ENCODE results near the gene SLC4A4.

Gene SLC4A4

DNA sequence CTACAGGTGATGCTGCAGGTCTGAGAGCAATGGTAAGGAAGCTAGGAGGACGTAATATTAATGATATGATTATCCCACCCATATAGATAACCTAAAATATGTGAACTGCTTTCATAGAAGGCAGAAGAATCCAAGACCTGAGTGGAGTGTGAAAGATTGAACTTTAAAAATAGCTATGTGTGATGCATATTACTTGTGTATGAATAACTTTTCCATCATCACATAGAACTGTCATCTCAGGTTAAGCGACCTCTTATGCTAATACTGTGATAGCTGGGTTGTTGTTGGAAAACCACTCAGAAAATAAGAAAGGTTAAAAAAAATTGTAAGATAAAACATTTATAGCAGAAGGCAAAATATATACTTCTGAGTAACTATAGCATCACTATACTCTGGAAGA, 90.3 kb downstream of the SLC4A4 start:
- no peak overlapping the region for H2AFZ ChIP-seq (ENCODE audit: low read depth, low read length, severe bottlenecking)
- no peak for TF ChIP-seq EZH2phosphoT487 (conservative IDR thresholded peaks at IDR 0.05; ENCODE audit: low read length)
- TF ChIP-seq, protein P1, sequence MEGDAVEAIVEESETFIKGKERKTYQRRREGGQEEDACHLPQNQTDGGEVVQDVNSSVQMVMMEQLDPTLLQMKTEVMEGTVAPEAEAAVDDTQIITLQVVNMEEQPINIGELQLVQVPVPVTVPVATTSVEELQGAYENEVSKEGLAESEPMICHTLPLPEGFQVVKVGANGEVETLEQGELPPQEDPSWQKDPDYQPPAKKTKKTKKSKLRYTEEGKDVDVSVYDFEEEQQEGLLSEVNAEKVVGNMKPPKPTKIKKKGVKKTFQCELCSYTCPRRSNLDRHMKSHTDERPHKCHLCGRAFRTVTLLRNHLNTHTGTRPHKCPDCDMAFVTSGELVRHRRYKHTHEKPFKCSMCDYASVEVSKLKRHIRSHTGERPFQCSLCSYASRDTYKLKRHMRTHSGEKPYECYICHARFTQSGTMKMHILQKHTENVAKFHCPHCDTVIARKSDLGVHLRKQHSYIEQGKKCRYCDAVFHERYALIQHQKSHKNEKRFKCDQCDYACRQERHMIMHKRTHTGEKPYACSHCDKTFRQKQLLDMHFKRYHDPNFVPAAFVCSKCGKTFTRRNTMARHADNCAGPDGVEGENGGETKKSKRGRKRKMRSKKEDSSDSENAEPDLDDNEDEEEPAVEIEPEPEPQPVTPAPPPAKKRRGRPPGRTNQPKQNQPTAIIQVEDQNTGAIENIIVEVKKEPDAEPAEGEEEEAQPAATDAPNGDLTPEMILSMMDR (IDR thresholded peaks at IDR 0.05; ENCODE audit: insufficient read depth, low read length, poor library complexity, severe bottlenecking) = no peak
- no peaks in the 10 kb centered on the region for H3K9me3 ChIP-seq (ENCODE audit: insufficient read depth, low read length)
- H3K27ac ChIP-seq (ENCODE audit: low read depth, low read length) = no peak overlapping the region
- no peaks in the 10 kb centered on the region for H3K36me3 ChIP-seq (ENCODE audit: low read length)
- no peaks in the 10 kb centered on the region for H3F3A ChIP-seq (ENCODE audit: insufficient read depth)
- H3K9ac ChIP-seq (ENCODE audit: low read length) = no peak overlapping the region
- no peak overlapping the region for H3K4me3 ChIP-seq (ENCODE audit: insufficient read depth, low read length, poor library complexity, severe bottlenecking)
- no peaks in the 10 kb centered on the region for H4K20me1 ChIP-seq (ENCODE audit: low read depth, low read length)
- H3K4me2 ChIP-seq (ENCODE audit: low read depth, low read length, poor library complexity, severe bottlenecking) = no peak overlapping the region
- no peaks in the 10 kb centered on the region for H3K27me3 ChIP-seq (ENCODE audit: low read length)
- no peaks in the 10 kb centered on the region for H3K79me2 ChIP-seq (ENCODE audit: insufficient read depth, low read length)
- H3K9me2 ChIP-seq (replicated peaks; ENCODE audit: insufficient read depth, low read length) = no peaks in the 10 kb centered on the region

DNA sequence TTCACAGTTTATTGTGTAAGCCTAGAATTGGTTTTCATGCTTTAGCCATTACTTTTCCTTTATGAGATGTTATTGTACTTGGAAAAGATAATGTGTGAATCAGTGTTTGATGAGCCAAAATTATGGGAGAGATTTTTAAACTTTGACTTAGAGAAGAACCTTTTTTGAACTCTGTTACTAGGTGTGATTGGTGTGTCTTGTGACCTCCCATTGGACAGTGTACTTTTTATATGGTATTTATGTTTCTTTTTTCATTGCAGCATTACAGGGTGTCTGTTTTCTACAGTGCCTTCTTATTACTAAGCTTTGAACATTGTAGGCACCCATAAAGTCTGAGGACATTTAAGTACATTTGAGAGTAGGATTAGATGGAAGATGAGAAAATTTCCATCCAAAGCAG, 91.1 kb downstream of the SLC4A4 start:
- Histone ChIP-seq H3F3A (ENCODE audit: insufficient read depth) (no peaks in the 10 kb centered on the region), H3K4me2 (ENCODE audit: low read depth, low read length, poor library complexity, severe bottlenecking) (no peak overlapping the region), H4K20me1 (ENCODE audit: low read depth, low read length) (no peaks in the 10 kb centered on the region), H2AFZ (ENCODE audit: low read depth, low read length, severe bottlenecking) (no peak overlapping the region), H3K9me3 (ENCODE audit: insufficient read depth, low read length) (no peaks in the 10 kb centered on the region), H3K36me3 (ENCODE audit: low read length) (no peaks in the 10 kb centered on the region), H3K4me3 (ENCODE audit: insufficient read depth, low read length, poor library complexity, severe bottlenecking) (no peak overlapping the region), H3K27me3 (ENCODE audit: low read length) (no peaks in the 10 kb centered on the region), H3K9me2 (replicated peaks; ENCODE audit: insufficient read depth, low read length) (no peaks in the 10 kb centered on the region), H3K79me2 (ENCODE audit: insufficient read depth, low read length) (no peaks in the 10 kb centered on the region), H3K27ac (ENCODE audit: low read depth, low read length) (no peak overlapping the region), H3K9ac (ENCODE audit: low read length) (no peak overlapping the region)
- TF ChIP-seq EZH2phosphoT487 (conservative IDR thresholded peaks at IDR 0.05; ENCODE audit: low read length) = no peak
- TF ChIP-seq, protein P1 (IDR thresholded peaks at IDR 0.05; ENCODE audit: insufficient read depth, low read length, poor library complexity, severe bottlenecking) = no peak

DNA sequence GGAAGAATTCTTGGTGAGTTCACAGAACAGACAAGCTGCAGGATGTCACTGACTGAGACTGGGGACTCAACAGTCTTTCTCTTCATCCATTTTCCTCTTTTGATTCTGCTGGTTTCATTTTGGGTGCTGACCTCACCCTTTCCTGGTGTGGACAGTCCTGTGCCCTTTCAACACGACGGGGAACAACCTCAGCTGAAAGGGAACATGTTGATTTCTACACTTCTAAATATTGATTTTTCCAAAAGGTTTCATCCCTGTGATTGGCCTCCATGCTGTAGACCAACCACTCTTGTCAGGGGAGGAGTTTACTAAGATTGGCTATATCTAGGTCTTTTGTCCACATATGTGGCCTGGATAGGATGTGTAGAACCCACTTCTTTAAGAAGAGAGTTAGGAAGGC, 91.8 kb downstream of the SLC4A4 start:
- Histone ChIP-seq H3K27ac (ENCODE audit: low read depth, low read length) (no peak overlapping the region), H3K4me2 (ENCODE audit: low read depth, low read length, poor library complexity, severe bottlenecking) (no peak overlapping the region), H4K20me1 (ENCODE audit: low read depth, low read length) (no peaks in the 10 kb centered on the region), H3K79me2 (ENCODE audit: insufficient read depth, low read length) (no peaks in the 10 kb centered on the region), H3K36me3 (ENCODE audit: low read length) (no peaks in the 10 kb centered on the region), H3K27me3 (ENCODE audit: low read length) (no peaks in the 10 kb centered on the region), H3K9me3 (ENCODE audit: insufficient read depth, low read length) (no peaks in the 10 kb centered on the region), H3K9ac (ENCODE audit: low read length) (no peak overlapping the region), H3F3A (ENCODE audit: insufficient read depth) (no peaks in the 10 kb centered on the region), H2AFZ (ENCODE audit: low read depth, low read length, severe bottlenecking) (no peak overlapping the region), H3K4me3 (ENCODE audit: insufficient read depth, low read length, poor library complexity, severe bottlenecking) (no peak overlapping the region), H3K9me2 (replicated peaks; ENCODE audit: insufficient read depth, low read length) (no peaks in the 10 kb centered on the region)
- no peak for TF ChIP-seq EZH2phosphoT487 (conservative IDR thresholded peaks at IDR 0.05; ENCODE audit: low read length)
- TF ChIP-seq, protein P1 (IDR thresholded peaks at IDR 0.05; ENCODE audit: insufficient read depth, low read length, poor library complexity, severe bottlenecking) = no peak
